ENCODE measurements around the gene DLGAP4.

DLGAP4 gene

GRCh38 chr20:36391955-36392354 lies 85.8 kb downstream of the DLGAP4 start:
- H3K9ac ChIP-seq (ENCODE audit: low read length): peak overlapping the region; percentile 14

GRCh38 chr20:36392989-36393388 lies 86.8 kb downstream of the DLGAP4 start:
- Histone ChIP-seq H3K9ac (ENCODE audit: low read length) (no peak overlapping the region), H3K27ac (ENCODE audit: low read depth, low read length) (no peak overlapping the region), H3K27me3 (ENCODE audit: control insufficient read depth, insufficient read depth, low read length) (no peaks in the 10 kb centered on the region), H3K4me1 (ENCODE audit: control insufficient read depth, insufficient read depth, low read length) (peaks cover 21% of the 10 kb centered on the region), H3K4me3 (ENCODE audit: low read depth, low read length) (no peak overlapping the region), H3K9me3 (ENCODE audit: control insufficient read depth, insufficient read depth, low read depth, low read length) (no peaks in the 10 kb centered on the region), H3K36me3 (ENCODE audit: control insufficient read depth, insufficient read depth, low read length) (no peaks in the 10 kb centered on the region)

More at GRCh38 chr20:36391955-36392354, 85.8 kb downstream of the DLGAP4 start:
- Histone ChIP-seq H3K9me3 (ENCODE audit: control insufficient read depth, insufficient read depth, low read depth, low read length) (no peaks in the 10 kb centered on the region), H3K4me1 (ENCODE audit: control insufficient read depth, insufficient read depth, low read length) (peaks cover 21% of the 10 kb centered on the region), H3K27ac (ENCODE audit: low read depth, low read length) (peak overlapping the region; percentile 7; the same call in 1 of the 2 replicates), H3K27me3 (ENCODE audit: control insufficient read depth, insufficient read depth, low read length) (no peaks in the 10 kb centered on the region), H3K36me3 (ENCODE audit: control insufficient read depth, insufficient read depth, low read length) (no peaks in the 10 kb centered on the region), H3K4me3 (ENCODE audit: low read depth, low read length) (no peak overlapping the region)

- Histone ChIP-seq H3K4me3 (ENCODE audit: low read depth, low read length) (no peak overlapping the region), H3K36me3 (ENCODE audit: control insufficient read depth, insufficient read depth, low read length) (no peaks in the 10 kb centered on the region), H3K4me1 (ENCODE audit: control insufficient read depth, insufficient read depth, low read length) (peaks cover 21% of the 10 kb centered on the region), H3K27ac (ENCODE audit: low read depth, low read length) (no peak overlapping the region), H3K9ac (ENCODE audit: low read length) (no peak overlapping the region), H3K9me3 (ENCODE audit: control insufficient read depth, insufficient read depth, low read depth, low read length) (no peaks in the 10 kb centered on the region), H3K27me3 (ENCODE audit: control insufficient read depth, insufficient read depth, low read length) (no peaks in the 10 kb centered on the region)
Measured at GRCh38 chr20:36394340-36394965, 88.3 kb downstream of the DLGAP4 start.

GRCh38 chr20:36396340-36396739 lies 90.2 kb downstream of the DLGAP4 start:
- Histone ChIP-seq H3K27ac (ENCODE audit: low read depth, low read length) (no peak overlapping the region), H3K36me3 (ENCODE audit: control insufficient read depth, insufficient read depth, low read length) (no peaks in the 10 kb centered on the region), H3K4me1 (ENCODE audit: control insufficient read depth, insufficient read depth, low read length) (peaks cover 12% of the 10 kb centered on the region), H3K9me3 (ENCODE audit: control insufficient read depth, insufficient read depth, low read depth, low read length) (no peaks in the 10 kb centered on the region), H3K4me3 (ENCODE audit: low read depth, low read length) (no peak overlapping the region), H3K27me3 (ENCODE audit: control insufficient read depth, insufficient read depth, low read length) (no peaks in the 10 kb centered on the region), H3K9ac (ENCODE audit: low read length) (no peak overlapping the region)

GRCh38 chr20:36396847-36397630 lies 90.9 kb downstream of the DLGAP4 start:
- Histone ChIP-seq H3K4me1 (ENCODE audit: control insufficient read depth, insufficient read depth, low read length) (peaks cover 8% of the 10 kb centered on the region), H3K9me3 (ENCODE audit: control insufficient read depth, insufficient read depth, low read depth, low read length) (no peaks in the 10 kb centered on the region), H3K9ac (ENCODE audit: low read length) (no peak overlapping the region), H3K4me3 (ENCODE audit: low read depth, low read length) (no peak overlapping the region), H3K27me3 (ENCODE audit: control insufficient read depth, insufficient read depth, low read length) (no peaks in the 10 kb centered on the region), H3K36me3 (ENCODE audit: control insufficient read depth, insufficient read depth, low read length) (no peaks in the 10 kb centered on the region), H3K27ac (ENCODE audit: low read depth, low read length) (no peak overlapping the region)

GRCh38 chr20:36398515-36398914 lies 92.4 kb downstream of the DLGAP4 start:
- Histone ChIP-seq H3K9ac (ENCODE audit: low read length) (no peak overlapping the region), H3K27me3 (ENCODE audit: control insufficient read depth, insufficient read depth, low read length) (no peaks in the 10 kb centered on the region)

GRCh38 chr20:36399147-36399968 lies 93.2 kb downstream of the DLGAP4 start:
- H3K9ac ChIP-seq (ENCODE audit: low read length): no peak overlapping the region
- H3K4me3 ChIP-seq (ENCODE audit: low read depth, low read length): no peak overlapping the region
- no peaks in the 10 kb centered on the region for H3K9me3 ChIP-seq (ENCODE audit: control insufficient read depth, insufficient read depth, low read depth, low read length)
- H3K36me3 ChIP-seq (ENCODE audit: control insufficient read depth, insufficient read depth, low read length): no peaks in the 10 kb centered on the region
- peaks cover 6% of the 10 kb centered on the region; the same call in 1 of the 2 replicates for H3K4me1 ChIP-seq (ENCODE audit: control insufficient read depth, insufficient read depth, low read length)
- H3K27ac ChIP-seq (ENCODE audit: low read depth, low read length): no peak overlapping the region
- no peaks in the 10 kb centered on the region for H3K27me3 ChIP-seq (ENCODE audit: control insufficient read depth, insufficient read depth, low read length)

More at GRCh38 chr20:36398515-36398914, 92.4 kb downstream of the DLGAP4 start:
- H3K4me1 ChIP-seq (ENCODE audit: control insufficient read depth, insufficient read depth, low read length): peaks cover 6% of the 10 kb centered on the region; the same call in 1 of the 2 replicates
- no peaks in the 10 kb centered on the region for H3K9me3 ChIP-seq (ENCODE audit: control insufficient read depth, insufficient read depth, low read depth, low read length)
- H3K36me3 ChIP-seq (ENCODE audit: control insufficient read depth, insufficient read depth, low read length): no peaks in the 10 kb centered on the region
- H3K4me3 ChIP-seq (ENCODE audit: low read depth, low read length): no peak overlapping the region
- no peak overlapping the region for H3K27ac ChIP-seq (ENCODE audit: low read depth, low read length)

- Histone ChIP-seq H3K9ac (ENCODE audit: low read length) (no peak overlapping the region), H3K4me1 (ENCODE audit: control insufficient read depth, insufficient read depth, low read length) (peaks cover 6% of the 10 kb centered on the region; the same call in 1 of the 2 replicates), H3K4me3 (ENCODE audit: low read depth, low read length) (no peak overlapping the region), H3K27me3 (ENCODE audit: control insufficient read depth, insufficient read depth, low read length) (no peaks in the 10 kb centered on the region), H3K9me3 (ENCODE audit: control insufficient read depth, insufficient read depth, low read depth, low read length) (no peaks in the 10 kb centered on the region), H3K36me3 (ENCODE audit: control insufficient read depth, insufficient read depth, low read length) (no peaks in the 10 kb centered on the region), H3K27ac (ENCODE audit: low read depth, low read length) (no peak overlapping the region)
Measured at GRCh38 chr20:36399969-36400545, 93.9 kb downstream of the DLGAP4 start.

- Histone ChIP-seq H3K36me3 (ENCODE audit: control insufficient read depth, insufficient read depth, low read length) (no peaks in the 10 kb centered on the region), H3K27ac (ENCODE audit: low read depth, low read length) (no peak overlapping the region), H3K27me3 (ENCODE audit: control insufficient read depth, insufficient read depth, low read length) (no peaks in the 10 kb centered on the region)
Measured at GRCh38 chr20:36400909-36401735, 95.0 kb downstream of the DLGAP4 start.

GRCh38 chr20:36402708-36403107 lies 96.6 kb downstream of the DLGAP4 start:
- no peak overlapping the region for H3K9ac ChIP-seq (ENCODE audit: low read length)
- no peak overlapping the region for H3K27ac ChIP-seq (ENCODE audit: low read depth, low read length)

More at GRCh38 chr20:36400909-36401735, 95.0 kb downstream of the DLGAP4 start:
- H3K4me1 ChIP-seq (ENCODE audit: control insufficient read depth, insufficient read depth, low read length): peaks cover 6% of the 10 kb centered on the region; the same call in 1 of the 2 replicates
- no peak overlapping the region for H3K4me3 ChIP-seq (ENCODE audit: low read depth, low read length)
- no peaks in the 10 kb centered on the region for H3K9me3 ChIP-seq (ENCODE audit: control insufficient read depth, insufficient read depth, low read depth, low read length)
- no peak overlapping the region for H3K9ac ChIP-seq (ENCODE audit: low read length)

More at GRCh38 chr20:36402708-36403107, 96.6 kb downstream of the DLGAP4 start:
- no peak overlapping the region for H3K4me3 ChIP-seq (ENCODE audit: low read depth, low read length)
- H3K27me3 ChIP-seq (ENCODE audit: control insufficient read depth, insufficient read depth, low read length): no peaks in the 10 kb centered on the region
- H3K9me3 ChIP-seq (ENCODE audit: control insufficient read depth, insufficient read depth, low read depth, low read length): no peaks in the 10 kb centered on the region
- peaks cover 6% of the 10 kb centered on the region; the same call in 1 of the 2 replicates for H3K4me1 ChIP-seq (ENCODE audit: control insufficient read depth, insufficient read depth, low read length)
- H3K36me3 ChIP-seq (ENCODE audit: control insufficient read depth, insufficient read depth, low read length): no peaks in the 10 kb centered on the region

Measured in HUES6 (cell line).